Effector memory CD4-positive, alpha-beta T cell (primary cell): ENCODE measurements around the gene PLEKHA6.

Experiments
- DNase-seq, 3 donors: peaks; one replicate each; pipeline ENCODE4 v3.0.0-alpha.2; 2020
- H3K27ac ChIP-seq: 2 replicates; pipeline ENCODE4 v1.7.0; 2013; ENCODE audit warnings: mild to moderate bottlenecking, low read length, moderate library complexity; ENCODE audit not compliant: insufficient read depth, poor library complexity, severe bottlenecking
- H3K27me3 ChIP-seq: replicated peaks from 2 replicates; pipeline ENCODE4 v1.7.0; 2013; ENCODE audit warnings: mild to moderate bottlenecking, low read length; ENCODE audit not compliant: insufficient read depth, control insufficient read depth, poor library complexity, severe bottlenecking
- H3K36me3 ChIP-seq: 2 replicates; pipeline ENCODE4 v1.7.0; 2013; ENCODE audit warnings: mild to moderate bottlenecking, low read length, moderate library complexity; ENCODE audit not compliant: control insufficient read depth, insufficient read depth
- H3K4me1 ChIP-seq: 2 replicates; pipeline ENCODE4 v1.7.0; 2013; ENCODE audit warnings: low read length, mild to moderate bottlenecking; ENCODE audit not compliant: control insufficient read depth, insufficient read depth, poor library complexity, severe bottlenecking
- H3K4me3 ChIP-seq: 2 replicates; pipeline ENCODE4 v1.7.0; 2013; ENCODE audit warnings: low read length, low read depth, mild to moderate bottlenecking; ENCODE audit not compliant: insufficient read depth, poor library complexity, severe bottlenecking
- H3K9me3 ChIP-seq: 2 replicates; pipeline ENCODE4 v1.7.0; 2013; ENCODE audit warnings: mild to moderate bottlenecking, low read length, moderate library complexity; ENCODE audit not compliant: control insufficient read depth

Gene PLEKHA6

GRCh38 chr1:204382714-204383083, 23.0 kb upstream of the PLEKHA6 start:
- peaks cover 5% of the 10 kb centered on the region for H3K27me3 ChIP-seq
- H3K27ac ChIP-seq = no peak overlapping the region
- H3K9me3 ChIP-seq = no peaks in the 10 kb centered on the region
- DNase-seq = no peak
- H3K36me3 ChIP-seq = no peaks in the 10 kb centered on the region
- peaks cover 2% of the 10 kb centered on the region for H3K4me1 ChIP-seq
- H3K4me3 ChIP-seq = peak overlapping the region; percentile 41

GRCh38 chr1:204380293-204380831, 20.6 kb upstream of the PLEKHA6 start:
- Histone ChIP-seq H3K27me3 (peaks cover 16% of the 10 kb centered on the region), H3K4me1 (peaks cover 6% of the 10 kb centered on the region), H3K36me3 (no peaks in the 10 kb centered on the region), H3K4me3 (no peak overlapping the region), H3K27ac (no peak overlapping the region), H3K9me3 (no peaks in the 10 kb centered on the region)
- no peak for DNase-seq

GRCh38 chr1:204377800-204378668, 18.3 kb upstream of the PLEKHA6 start:
- peaks cover 16% of the 10 kb centered on the region for H3K27me3 ChIP-seq
- DNase-seq = peak in 2 of 3 donors; percentile 13 to 24
- no peak overlapping the region for H3K27ac ChIP-seq
- H3K4me3 ChIP-seq = peak overlapping the region; percentile 66
- peaks cover 6% of the 10 kb centered on the region for H3K4me1 ChIP-seq
- H3K36me3 ChIP-seq = no peaks in the 10 kb centered on the region
- H3K9me3 ChIP-seq = no peaks in the 10 kb centered on the region

GRCh38 chr1:204376919-204377799, 17.4 kb upstream of the PLEKHA6 start:
- DNase-seq = no peak
- Histone ChIP-seq H3K27ac (no peak overlapping the region), H3K27me3 (peaks cover 16% of the 10 kb centered on the region), H3K4me3 (peak overlapping the region; percentile 66), H3K9me3 (no peaks in the 10 kb centered on the region), H3K36me3 (no peaks in the 10 kb centered on the region), H3K4me1 (peaks cover 6% of the 10 kb centered on the region)

GRCh38 chr1:204376465-204376864, 16.7 kb upstream of the PLEKHA6 start:
- H3K27ac ChIP-seq = no peak overlapping the region
- H3K36me3 ChIP-seq = no peaks in the 10 kb centered on the region
- DNase-seq = no peak
- H3K9me3 ChIP-seq = no peaks in the 10 kb centered on the region
- H3K4me1 ChIP-seq = peaks cover 6% of the 10 kb centered on the region
- no peak overlapping the region for H3K4me3 ChIP-seq
- H3K27me3 ChIP-seq = peaks cover 16% of the 10 kb centered on the region

GRCh38 chr1:204373911-204374310, 14.2 kb upstream of the PLEKHA6 start:
- H3K27me3 ChIP-seq = peaks cover 16% of the 10 kb centered on the region
- DNase-seq = no peak

GRCh38 chr1:204370176-204370575, 10.4 kb upstream of the PLEKHA6 start:
- H3K4me1 ChIP-seq = no peaks in the 10 kb centered on the region
- H3K27me3 ChIP-seq = no peaks in the 10 kb centered on the region
- H3K36me3 ChIP-seq = no peaks in the 10 kb centered on the region
- H3K9me3 ChIP-seq = no peaks in the 10 kb centered on the region
- H3K4me3 ChIP-seq = no peak overlapping the region
- H3K27ac ChIP-seq = no peak overlapping the region
- no peak for DNase-seq

More at GRCh38 chr1:204373911-204374310, 14.2 kb upstream of the PLEKHA6 start:
- H3K9me3 ChIP-seq = no peaks in the 10 kb centered on the region
- peaks cover 6% of the 10 kb centered on the region for H3K4me1 ChIP-seq
- no peak overlapping the region for H3K27ac ChIP-seq
- no peak overlapping the region for H3K4me3 ChIP-seq
- no peaks in the 10 kb centered on the region for H3K36me3 ChIP-seq

GRCh38 chr1:204368996-204369726, 9.4 kb upstream of the PLEKHA6 start:
- no peaks in the 10 kb centered on the region for H3K36me3 ChIP-seq
- no peaks in the 10 kb centered on the region for H3K27me3 ChIP-seq
- H3K9me3 ChIP-seq = no peaks in the 10 kb centered on the region

GRCh38 chr1:204367956-204368355, 8.2 kb upstream of the PLEKHA6 start:
- H3K27me3 ChIP-seq = no peaks in the 10 kb centered on the region
- no peak overlapping the region for H3K27ac ChIP-seq

More at GRCh38 chr1:204368996-204369726, 9.4 kb upstream of the PLEKHA6 start:
- no peaks in the 10 kb centered on the region for H3K4me1 ChIP-seq
- no peak for DNase-seq
- H3K27ac ChIP-seq = no peak overlapping the region
- H3K4me3 ChIP-seq = no peak overlapping the region

More at GRCh38 chr1:204367956-204368355, 8.2 kb upstream of the PLEKHA6 start:
- Histone ChIP-seq H3K4me3 (no peak overlapping the region), H3K9me3 (no peaks in the 10 kb centered on the region), H3K36me3 (no peaks in the 10 kb centered on the region), H3K4me1 (peaks cover 6% of the 10 kb centered on the region)
- DNase-seq = no peak
